Stimulated activated CD4-positive, alpha-beta T cell treated with anti-CD3 and anti-CD28 coated beads, Interleukin-15, amount 100 ng/mL, for 1 hour (primary cell): ENCODE measurements around the gene PTH2R.
"Not testable (repeated sequence)": the region's sequence is repeated elsewhere in the genome, so short reads cannot be mapped to it uniquely, and the experiment has no call there.

Experiments
- DNase-seq, 2 donors: peaks; one replicate each; pipeline ENCODE4 v3.0.0-alpha.2; 2020; ENCODE audit warnings: low read depth in 1 of 2, low spot score in 1 of 2

Gene PTH2R

GRCh38 chr2:208406474-208407451, at the start of gene PTH2R:
TSS of gene PTH2R (plus strand) at chr2:208406792. CDS start at chr2:208407044, 252 bp downstream.
- DNase-seq: no peak

- no peak for DNase-seq
Measured at GRCh38 chr2:208356846-208357574, 49.6 kb upstream of the PTH2R start.

- DNase-seq: no peak
Measured at GRCh38 chr2:208358758-208359631, 47.6 kb upstream of the PTH2R start.

GRCh38 chr2:208359632-208359986, 47.0 kb upstream of the PTH2R start:
- no peak for DNase-seq

- no peak for DNase-seq
Measured at GRCh38 chr2:208360259-208361076, 46.1 kb upstream of the PTH2R start.

- DNase-seq: no peak
Measured at GRCh38 chr2:208361077-208361441, 45.5 kb upstream of the PTH2R start.

- no peak for DNase-seq
Measured at GRCh38 chr2:208363485-208363884, 43.1 kb upstream of the PTH2R start.

- no peak for DNase-seq
Measured at GRCh38 chr2:208366215-208367127, 40.1 kb upstream of the PTH2R start.

GRCh38 chr2:208369091-208369490, 37.5 kb upstream of the PTH2R start:
- DNase-seq: no peak

- DNase-seq: no peak
Measured at GRCh38 chr2:208370881-208371633, 35.5 kb upstream of the PTH2R start.

GRCh38 chr2:208371634-208371935, 35.0 kb upstream of the PTH2R start:
- DNase-seq: no peak

- no peak for DNase-seq
Measured at GRCh38 chr2:208373460-208374089, 33.0 kb upstream of the PTH2R start.

- no peak for DNase-seq
Measured at GRCh38 chr2:208375491-208376068, 31.0 kb upstream of the PTH2R start.

GRCh38 chr2:208377344-208377860, 29.2 kb upstream of the PTH2R start:
- DNase-seq: not testable (repeated sequence)

GRCh38 chr2:208379192-208379591, 27.4 kb upstream of the PTH2R start:
- no peak for DNase-seq

- DNase-seq: no peak
Measured at GRCh38 chr2:208384637-208385036, 22.0 kb upstream of the PTH2R start.

- no peak for DNase-seq
Measured at GRCh38 chr2:208386541-208386940, 20.1 kb upstream of the PTH2R start.

- DNase-seq: no peak
Measured at GRCh38 chr2:208389940-208390339, 16.7 kb upstream of the PTH2R start.
